ENCODE results near the gene TANK. TPM values are rescaled to one million over a fixed set of nuclear protein-coding genes. Genes with fewer than 3 reads are reported as not detected.

Gene TANK
- total RNA-seq, 1 experiment from 2014 or later, result 79.6 TPM

DNA sequence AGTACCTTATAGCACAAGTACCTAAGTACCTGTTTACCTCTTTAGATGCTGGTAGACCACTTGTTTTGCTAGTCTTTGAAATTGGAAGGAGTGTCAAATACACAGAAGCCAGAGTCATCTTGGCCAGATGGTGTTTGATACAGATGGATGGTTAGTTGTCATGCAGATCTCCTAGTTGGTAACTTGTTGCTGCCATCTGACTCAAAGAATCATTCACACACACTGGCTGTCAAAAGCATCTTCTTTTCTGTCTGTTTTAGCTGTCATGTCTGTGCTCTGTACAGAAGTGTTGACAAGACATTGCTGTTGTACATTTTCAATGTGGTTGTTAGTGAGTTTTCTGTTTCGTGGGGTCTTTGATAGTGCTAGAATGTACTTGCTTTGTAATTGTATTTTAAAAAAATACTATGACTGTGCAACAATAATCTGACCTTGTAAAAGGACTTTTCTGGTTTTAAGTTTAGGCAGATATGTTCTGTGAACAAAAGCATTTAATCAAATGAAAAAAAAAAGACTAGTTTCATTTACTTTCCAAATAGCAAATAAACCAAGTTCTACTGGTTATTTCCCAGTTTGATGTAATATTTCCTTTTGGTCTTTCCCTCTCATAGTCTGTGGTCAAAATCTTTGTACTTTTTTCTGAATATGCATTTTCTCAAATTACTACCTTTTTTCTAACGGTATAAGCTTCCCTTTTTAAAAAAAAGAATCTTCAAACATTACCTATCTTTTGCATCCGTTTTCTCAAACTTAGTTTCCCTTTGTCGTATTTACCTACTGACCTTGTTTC, 39.9 kb downstream of the TANK start:
- Mint-ChIP-seq H3K27ac (ENCODE audit: low read depth, unreplicated experiment) (no peak overlapping the region), H3K36me3 (ENCODE audit: insufficient read depth, unreplicated experiment) (peaks cover 44% of the 10 kb centered on the region), H3K4me3 (ENCODE audit: unreplicated experiment) (no peak overlapping the region), H3K4me1 (ENCODE audit: insufficient read depth, unreplicated experiment) (no peaks in the 10 kb centered on the region), H3K27me3 (ENCODE audit: insufficient read depth, unreplicated experiment) (no peaks in the 10 kb centered on the region), H3K9me3 (ENCODE audit: unreplicated experiment) (no peaks in the 10 kb centered on the region)
- no peak for DNase-seq (ENCODE audit: unreplicated experiment)
- BruUV-seq (replicated peaks), result no TSS peak
- TF ChIP-seq, protein P1, sequence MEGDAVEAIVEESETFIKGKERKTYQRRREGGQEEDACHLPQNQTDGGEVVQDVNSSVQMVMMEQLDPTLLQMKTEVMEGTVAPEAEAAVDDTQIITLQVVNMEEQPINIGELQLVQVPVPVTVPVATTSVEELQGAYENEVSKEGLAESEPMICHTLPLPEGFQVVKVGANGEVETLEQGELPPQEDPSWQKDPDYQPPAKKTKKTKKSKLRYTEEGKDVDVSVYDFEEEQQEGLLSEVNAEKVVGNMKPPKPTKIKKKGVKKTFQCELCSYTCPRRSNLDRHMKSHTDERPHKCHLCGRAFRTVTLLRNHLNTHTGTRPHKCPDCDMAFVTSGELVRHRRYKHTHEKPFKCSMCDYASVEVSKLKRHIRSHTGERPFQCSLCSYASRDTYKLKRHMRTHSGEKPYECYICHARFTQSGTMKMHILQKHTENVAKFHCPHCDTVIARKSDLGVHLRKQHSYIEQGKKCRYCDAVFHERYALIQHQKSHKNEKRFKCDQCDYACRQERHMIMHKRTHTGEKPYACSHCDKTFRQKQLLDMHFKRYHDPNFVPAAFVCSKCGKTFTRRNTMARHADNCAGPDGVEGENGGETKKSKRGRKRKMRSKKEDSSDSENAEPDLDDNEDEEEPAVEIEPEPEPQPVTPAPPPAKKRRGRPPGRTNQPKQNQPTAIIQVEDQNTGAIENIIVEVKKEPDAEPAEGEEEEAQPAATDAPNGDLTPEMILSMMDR (IDR thresholded peaks at IDR 0.05; ENCODE audit: unreplicated experiment), result no peak
- CTCF ChIA-PET, result interaction anchor here (0.6 kb wide), 1 partner anchor 802 kb away, joined by 4 read pairs; no protein-coding TSS in a partner anchor
- POLR2A ChIA-PET, result interaction anchor here (0.6 to 1.0 kb wide), 6 partner anchors 9 to 1360 kb away, joined by 3 to 4 read pairs (median 3); no protein-coding TSS in a partner anchor
- intact Hi-C loops (cut with micrococcal nuclease), result no loop called here

DNA sequence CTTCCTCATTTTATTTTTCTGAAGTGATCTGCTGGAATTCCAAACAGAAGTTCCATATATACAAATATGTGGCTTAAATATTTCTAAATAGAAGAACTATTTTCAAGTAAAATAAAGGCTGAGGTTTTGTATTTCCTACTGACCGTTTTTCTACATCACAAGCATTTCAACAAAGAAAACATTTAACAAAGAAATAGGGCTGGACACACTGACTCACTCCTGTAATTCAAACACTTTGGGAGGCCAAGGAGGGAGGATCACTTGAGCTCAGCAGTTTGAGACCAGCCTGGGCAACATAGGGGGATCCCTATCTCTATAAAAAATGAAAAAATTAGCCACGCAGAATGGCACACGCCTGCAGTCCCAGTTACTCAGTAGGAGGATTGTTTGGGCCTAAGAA, 44.6 kb downstream of the TANK start:
- Mint-ChIP-seq H3K4me3 (ENCODE audit: unreplicated experiment) (no peak overlapping the region), H3K36me3 (ENCODE audit: insufficient read depth, unreplicated experiment) (peaks cover 34% of the 10 kb centered on the region), H3K4me1 (ENCODE audit: insufficient read depth, unreplicated experiment) (peaks cover 12% of the 10 kb centered on the region), H3K27me3 (ENCODE audit: insufficient read depth, unreplicated experiment) (no peaks in the 10 kb centered on the region), H3K27ac (ENCODE audit: low read depth, unreplicated experiment) (no peak overlapping the region), H3K9me3 (ENCODE audit: unreplicated experiment) (no peaks in the 10 kb centered on the region)
- ChIA-PET CTCF (no interaction called here), POLR2A (no interaction called here)
- TF ChIP-seq, protein P1 (IDR thresholded peaks at IDR 0.05; ENCODE audit: unreplicated experiment), result no peak
- DNase-seq (ENCODE audit: unreplicated experiment), result no peak
- intact Hi-C loops (cut with micrococcal nuclease), result no loop called here
- BruUV-seq (replicated peaks), result no TSS peak

DNA sequence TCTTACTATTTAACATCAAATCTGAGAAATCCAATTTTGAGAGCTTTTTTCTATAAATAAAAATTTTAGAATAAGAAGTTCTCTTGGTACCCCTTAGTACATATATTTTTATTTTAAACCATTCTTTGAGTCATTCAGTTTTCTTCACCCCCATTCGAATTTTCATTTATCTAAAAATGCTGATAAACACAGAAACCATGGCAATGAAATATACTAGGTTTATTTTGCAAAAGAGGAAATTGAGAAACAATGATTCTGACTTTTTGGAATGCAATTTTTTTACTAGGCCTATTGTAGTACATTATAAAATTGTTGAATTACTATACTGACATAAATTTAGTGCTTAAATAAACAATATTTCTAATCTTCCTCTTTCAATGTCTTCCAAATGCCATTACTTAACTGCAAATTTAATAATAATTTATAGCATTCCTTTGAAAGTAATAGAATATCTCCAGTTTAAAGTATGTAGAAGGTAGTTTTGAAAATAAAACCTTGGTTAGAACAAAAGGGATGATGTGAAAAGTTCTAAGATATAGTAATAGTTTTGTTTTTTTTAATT, 46.3 kb downstream of the TANK start:
- Mint-ChIP-seq H3K4me3 (ENCODE audit: unreplicated experiment) (no peak overlapping the region), H3K9me3 (ENCODE audit: unreplicated experiment) (no peaks in the 10 kb centered on the region), H3K36me3 (ENCODE audit: insufficient read depth, unreplicated experiment) (peaks cover 34% of the 10 kb centered on the region), H3K4me1 (ENCODE audit: insufficient read depth, unreplicated experiment) (peaks cover 12% of the 10 kb centered on the region), H3K27me3 (ENCODE audit: insufficient read depth, unreplicated experiment) (no peaks in the 10 kb centered on the region), H3K27ac (ENCODE audit: low read depth, unreplicated experiment) (no peak overlapping the region)
- DNase-seq (ENCODE audit: unreplicated experiment), result no peak
- intact Hi-C loops (cut with micrococcal nuclease), result no loop called here
- POLR2A ChIA-PET, result no interaction called here
- CTCF ChIA-PET, result interaction anchor here (0.6 to 1.2 kb wide), 2 partner anchors 11 to 42 kb away, joined by 4 to 6 read pairs; no protein-coding TSS in a partner anchor
- TF ChIP-seq, protein P1 (IDR thresholded peaks at IDR 0.05; ENCODE audit: unreplicated experiment), result no peak
- BruUV-seq (replicated peaks), result no TSS peak

DNA sequence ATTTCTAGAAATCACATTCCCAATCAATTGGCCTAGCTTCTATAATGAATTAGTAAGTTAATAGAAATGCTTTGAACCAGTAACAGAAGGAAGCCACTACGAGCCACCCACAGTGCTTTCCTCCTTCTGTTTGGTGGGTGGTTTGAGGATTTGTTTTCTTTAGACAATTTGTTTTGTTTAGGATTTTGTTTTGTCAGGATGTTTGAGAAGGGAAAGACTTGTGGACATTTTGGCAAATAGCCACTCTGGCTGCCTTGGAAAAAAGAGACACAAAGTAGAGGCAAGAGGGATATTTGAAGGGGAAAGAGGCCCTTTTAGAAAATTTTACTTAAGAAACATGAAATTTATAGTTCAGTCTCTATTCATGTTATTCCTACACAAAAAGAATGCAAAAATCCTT, 47.7 kb downstream of the TANK start:
- TF ChIP-seq, protein P1 (IDR thresholded peaks at IDR 0.05; ENCODE audit: unreplicated experiment), result no peak
- ChIA-PET POLR2A (interaction anchor here (0.9 kb wide), 1 partner anchor 11 kb away, joined by 3 read pairs; no protein-coding TSS in a partner anchor), CTCF (no interaction called here)
- peaks cover 43% of the 10 kb centered on the region for H3K36me3 Mint-ChIP-seq (ENCODE audit: insufficient read depth, unreplicated experiment)
- no peak overlapping the region for H3K27ac Mint-ChIP-seq (ENCODE audit: low read depth, unreplicated experiment)
- no peaks in the 10 kb centered on the region for H3K27me3 Mint-ChIP-seq (ENCODE audit: insufficient read depth, unreplicated experiment)
- no peaks in the 10 kb centered on the region for H3K9me3 Mint-ChIP-seq (ENCODE audit: unreplicated experiment)
- peaks cover 12% of the 10 kb centered on the region for H3K4me1 Mint-ChIP-seq (ENCODE audit: insufficient read depth, unreplicated experiment)
- H3K4me3 Mint-ChIP-seq (ENCODE audit: unreplicated experiment), result no peak overlapping the region
- DNase-seq (ENCODE audit: unreplicated experiment), result no peak
- intact Hi-C loops (cut with micrococcal nuclease), result no loop called here
- BruUV-seq (replicated peaks), result no TSS peak

Data from MCF 10A (cell line).